ENCODE data around the gene ERICH6B.

Gene ERICH6B

GRCh38 chr13:45630791-45631190 is 15.3 kb upstream of the ERICH6B start:
- no peak for TF ChIP-seq CTCF (IDR thresholded peaks at IDR 0.05; ENCODE audit: insufficient read depth, missing control alignments)
- DNase-seq (ENCODE audit: insufficient read length, low spot score) (no peak), FAIRE-seq (no peak)

DNA sequence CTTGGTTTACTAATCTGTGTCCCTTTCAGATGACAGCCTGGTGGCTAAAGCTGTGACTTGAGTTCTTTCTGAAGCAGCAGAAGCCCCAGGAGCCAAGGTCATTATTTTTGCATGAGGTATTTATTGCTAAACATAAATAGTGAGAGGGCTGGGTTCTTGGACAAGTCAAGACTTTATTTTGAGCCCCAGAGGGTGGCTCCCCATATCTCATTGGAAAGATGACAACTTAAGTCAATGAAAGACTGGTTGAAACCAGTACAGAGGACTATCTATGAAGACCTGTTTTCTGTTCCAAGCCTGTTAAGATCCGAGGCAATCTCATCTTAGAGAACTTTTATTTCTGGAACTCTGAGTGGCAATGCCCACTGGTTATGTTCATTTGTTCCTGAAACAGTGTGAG is 14.4 kb upstream of the ERICH6B start:
- DNase-seq (ENCODE audit: insufficient read length, low spot score) (no peak), FAIRE-seq (no peak)
- TF ChIP-seq CTCF (IDR thresholded peaks at IDR 0.05; ENCODE audit: insufficient read depth, missing control alignments) = no peak

DNA sequence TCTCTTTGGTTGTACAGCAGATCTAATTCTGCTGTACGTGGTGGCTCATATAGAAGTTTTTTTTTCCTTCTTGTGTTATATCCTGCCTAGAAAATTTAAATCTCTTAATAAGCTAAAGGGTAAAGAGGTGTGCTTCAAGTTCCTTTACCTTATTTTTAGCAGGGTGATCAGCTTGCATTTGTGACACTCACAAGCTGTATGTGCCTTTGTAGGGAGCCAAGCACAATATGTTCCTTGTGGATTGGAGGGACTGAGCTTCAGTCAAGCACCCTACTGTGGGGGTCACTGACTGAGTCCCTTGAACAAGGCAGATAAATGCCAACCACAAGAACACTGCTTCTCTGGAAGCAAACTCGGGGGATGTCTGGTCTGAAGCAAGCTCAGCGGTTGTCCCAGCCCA is 12.6 kb upstream of the ERICH6B start:
- no peak for TF ChIP-seq CTCF (IDR thresholded peaks at IDR 0.05; ENCODE audit: insufficient read depth, missing control alignments)
- DNase-seq (ENCODE audit: insufficient read length, low spot score) = no peak
- no peak for FAIRE-seq

GRCh38 chr13:45627656-45628055 is 12.1 kb upstream of the ERICH6B start:
- DNase-seq (ENCODE audit: insufficient read length, low spot score) (no peak), FAIRE-seq (no peak)
- TF ChIP-seq CTCF (IDR thresholded peaks at IDR 0.05; ENCODE audit: insufficient read depth, missing control alignments) = no peak

GRCh38 chr13:45626731-45627374 is 11.3 kb upstream of the ERICH6B start:
- FAIRE-seq (no peak), DNase-seq (ENCODE audit: insufficient read length, low spot score) (no peak)
- no peak for TF ChIP-seq CTCF (IDR thresholded peaks at IDR 0.05; ENCODE audit: insufficient read depth, missing control alignments)

DNA sequence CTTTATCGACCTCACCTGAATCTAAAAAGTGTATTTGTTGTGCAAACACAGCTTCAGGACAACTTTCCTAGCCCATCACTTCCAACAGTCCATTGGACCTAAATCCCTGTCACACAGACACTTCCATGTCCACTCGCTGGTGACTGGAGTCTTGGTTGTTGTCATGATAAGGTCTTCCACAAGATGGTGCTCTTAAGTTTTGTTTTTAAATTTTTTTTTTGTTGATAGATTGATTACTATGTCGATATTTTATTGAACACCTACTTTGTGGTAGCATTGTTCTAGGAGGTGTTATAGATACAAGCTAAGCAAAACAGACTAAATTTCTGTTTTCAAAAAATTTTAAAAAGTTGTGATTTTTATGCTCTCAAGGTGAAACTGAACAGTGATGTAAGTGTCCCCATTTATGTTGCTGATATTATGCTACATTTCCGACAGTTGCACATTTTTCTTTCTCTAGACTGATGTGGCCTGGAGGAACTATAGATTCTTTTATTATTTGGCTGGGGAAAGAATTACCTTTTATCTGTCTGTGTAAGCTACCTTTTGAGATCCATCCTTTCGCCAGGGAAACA is 8.1 kb upstream of the ERICH6B start:
- DNase-seq (ENCODE audit: insufficient read length, low spot score) = no peak

More for the DNA sequence above, 8.1 kb upstream of the ERICH6B start:
- FAIRE-seq = no peak
- TF ChIP-seq CTCF (IDR thresholded peaks at IDR 0.05; ENCODE audit: insufficient read depth, missing control alignments) = peak; percentile 46
